GM12878 (cell line): ENCODE results near the gene PDE10A. TPM values are rescaled to one million over a fixed set of nuclear protein-coding genes. Genes with fewer than 3 reads are reported as not detected.

Experiments used
- ATAC-seq: fragments of 200-7000 bp; cut with Tn5 transposase; 3 replicates; pipeline ENCODE4 v1.9.1; 2020; ENCODE audit warnings: mild to moderate bottlenecking, moderate library complexity
- BruUV-seq: library from RNA; stranded (reverse); fragments of 400-500 nt; replicated peaks from 2 replicates; lab custom pipeline; 2021; lab: Mats Ljungman, UMichigan
- CTCF ChIA-PET: fragments of 300-600 bp; sonication (Branson Sonifier 250); formaldehyde crosslinking; extraction: SDS; loops from one replicate; lab custom pipeline; 2021; ENCODE audit warnings: inconsistent platforms; lab: Yijun Ruan, JAX
- POLR2A ChIA-PET: fragments of 350-600 bp; formaldehyde crosslinking; extraction: SDS; loops from one replicate; lab custom pipeline; 2021; ENCODE audit warnings: inconsistent platforms; lab: Charles Lee
- RAD21 ChIA-PET: fragments of 300-600 bp; sonication (Branson Sonifier 250); formaldehyde crosslinking; loops from one replicate; lab custom pipeline; 2023; ENCODE audit warnings: antibody characterized with exemption; ENCODE audit not compliant: unreplicated experiment; lab: Charles Lee
- SMC1A ChIA-PET: fragments of 300-600 bp; sonication (Branson Sonifier 250); formaldehyde crosslinking; loops from one replicate; lab custom pipeline; 2023; ENCODE audit not compliant: unreplicated experiment, uncharacterized antibody; lab: Charles Lee
- DNase-seq: peaks from one replicate; pipeline ENCODE4 v3.0.0-alpha.2; 2011; ENCODE audit warnings: low read depth, low spot score
- FAIRE-seq: peaks from 3 replicates; lab custom pipeline; 2011; peaks lifted over from hg19 to GRCh38; lab: Jason Lieb, UNC
- H2AFZ ChIP-seq: 2 replicates; pipeline ENCODE4 v1.6.0; 2011; ENCODE audit warnings: low read depth, low read length, control low read depth; ENCODE audit not compliant: control insufficient read depth
- H3K27ac ChIP-seq: 2 replicates; pipeline ENCODE4 v1.5.1; 2011; ENCODE audit warnings: control low read depth; ENCODE audit not compliant: control insufficient read depth, insufficient read depth
- H3K27me3 ChIP-seq, 2 experiments: replicated peaks in 1 of 2; 2 replicates each; pipeline versions ENCODE4 v1.6.0 to v1.6.1; 2011; ENCODE audit warnings: low read length in 1 of 2; ENCODE audit not compliant: control insufficient read depth in 2 of 2, insufficient read depth in 2 of 2
- H3K36me3 ChIP-seq, 2 experiments: 2 replicates each; pipeline ENCODE4 v1.5.1; 2011; ENCODE audit warnings: low read length in 1 of 2; ENCODE audit not compliant: control insufficient read depth in 2 of 2, insufficient read depth in 2 of 2
- H3K4me1 ChIP-seq: 2 replicates; pipeline ENCODE4 v1.6.1; 2011; ENCODE audit warnings: mild to moderate bottlenecking, low read length, moderate library complexity, mixed read lengths; ENCODE audit not compliant: control insufficient read depth, insufficient read depth
- H3K4me2 ChIP-seq: 2 replicates; pipeline ENCODE4 v1.6.0; 2011; ENCODE audit warnings: control low read depth; ENCODE audit not compliant: control insufficient read depth, insufficient read depth
- H3K4me3 ChIP-seq: fragments of 200-600 bp; sonication (generic); 2 replicates; pipeline ENCODE4 v1.5.1; 2016
- H3K79me2 ChIP-seq: 2 replicates; pipeline ENCODE4 v1.6.0; 2011; ENCODE audit warnings: low read length; ENCODE audit not compliant: control insufficient read depth, insufficient read depth
- H3K9ac ChIP-seq: 2 replicates; pipeline ENCODE4 v1.8.0; 2011; ENCODE audit warnings: low read length, control low read depth, mixed read lengths; ENCODE audit not compliant: control insufficient read depth, insufficient read depth
- H3K9me3 ChIP-seq: replicated peaks from 3 replicates; pipeline ENCODE4 v1.5.1; 2011; ENCODE audit warnings: mild to moderate bottlenecking, low read length; ENCODE audit not compliant: control insufficient read depth, insufficient read depth
- H4K20me1 ChIP-seq: 2 replicates; pipeline ENCODE4 v1.6.0; 2011; ENCODE audit not compliant: control insufficient read depth, insufficient read depth
- CBFB ChIP-seq: IDR thresholded peaks from 2 replicates; pipeline ENCODE4 v1.6.1; 2016; ENCODE audit warnings: antibody characterized with exemption, low read depth
- EED ChIP-seq: sonication (generic); IDR thresholded peaks from 2 replicates; pipeline ENCODE4 v1.6.1; 2016; ENCODE audit warnings: antibody characterized with exemption, low read depth
- JUND ChIP-seq: IDR thresholded peaks from 2 replicates; pipeline ENCODE4 v1.6.1; 2012; ENCODE audit warnings: low read depth, mild to moderate bottlenecking, low read length, improper control_type of control experiment, moderate library complexity
- MAX ChIP-seq: IDR thresholded peaks from 2 replicates; pipeline ENCODE4 v1.6.1; 2012; ENCODE audit warnings: low read depth, low read length, improper control_type of control experiment
- MYC ChIP-seq: IDR thresholded peaks from 2 replicates; pipeline ENCODE4 v1.6.1; 2011; ENCODE audit warnings: mild to moderate bottlenecking, low read length, moderate library complexity, inconsistent platforms; ENCODE audit not compliant: insufficient read depth, insufficient replicate concordance, insufficient read length, severe bottlenecking
- PML ChIP-seq: IDR thresholded peaks from 2 replicates; pipeline ENCODE4 v1.6.1; 2012; ENCODE audit warnings: low read length, inconsistent platforms
- POLR2A ChIP-seq: IDR thresholded peaks from 2 replicates; pipeline ENCODE4 v1.6.1; 2011; ENCODE audit warnings: low read depth, mild to moderate bottlenecking, low read length
- RAD51 ChIP-seq: fragments of 450-650 bp; IDR thresholded peaks from 2 replicates; pipeline ENCODE4 v1.6.1; 2016; ENCODE audit warnings: moderate library complexity, mild to moderate bottlenecking, inconsistent platforms
- SMAD1 ChIP-seq: fragments of 450-650 bp; IDR thresholded peaks from 2 replicates; pipeline ENCODE4 v1.6.1; 2018; ENCODE audit warnings: mild to moderate bottlenecking, low read depth; ENCODE audit not compliant: partially characterized antibody
- SUPT20H ChIP-seq: IDR thresholded peaks from 2 replicates; pipeline ENCODE4 v1.6.1; 2011; ENCODE audit warnings: low read depth, mild to moderate bottlenecking, low read length, moderate library complexity, borderline replicate concordance; ENCODE audit not compliant: control insufficient read depth
- ZNF274 ChIP-seq: IDR thresholded peaks from one replicate; pipeline ENCODE4 v1.8.0; 2011; ENCODE audit not compliant: insufficient read length, insufficient read depth
- ZNF592 ChIP-seq: fragments of 450-650 bp; IDR thresholded peaks from 2 replicates; pipeline ENCODE4 v1.6.1; 2017; ENCODE audit warnings: mild to moderate bottlenecking, moderate library complexity
- WGBS: methylation state at CpG from one replicate; pipeline ENCODE4 v1.1.6; 2016; ENCODE audit warnings: low lambda C conversion rate; ENCODE audit not compliant: insufficient replicate concordance, insufficient coverage; ENCODE audit errors: missing lambda C conversion rate; 5-methylcytosine and 5-hydroxymethylcytosine counted together
- in situ Hi-C: fragments of 300-500 bp; cut with MboI; formaldehyde crosslinking; loops from 9 replicates; pipeline ENCODE4 v1.14.3; 2018; ENCODE audit warnings: mixed read lengths
- intact Hi-C: fragments of 100-400 bp; cut with micrococcal nuclease; formaldehyde crosslinking; loops from one replicate; pipeline ENCODE4 v1.14.2; 2022; ENCODE audit not compliant: unreplicated experiment
- polyA plus RNA-seq, 11 experiments: library from polyadenylated mRNA; depleted of rRNA in 4 of 11; unstranded in 6 of 11; stranded (reverse) in 5 of 11; fragments of >200 nt; fragmentation: Nextera tagmentation in 4 of 11; fragmentation: Illumina TruSeq in 1 of 11; extraction: Ambion mirVana in 4 of 11; extraction: Trizol in 1 of 11; gene quantifications; 1 replicate in 1 of 11; 2 replicates in 10 of 11; pipeline versions ENCODE4 v1.2.1 to v1.2.3, GENCODE V29; 2011 to 2016; ENCODE audit warnings: inconsistent platforms in 2 of 11, missing spikeins in 2 of 11, low read depth in 1 of 11
- total RNA-seq, 4 experiments: library from RNA; depleted of rRNA in 3 of 4; stranded (reverse); fragments of >200 nt in 3 of 4; fragmentation: Illumina TruSeq in 1 of 4; extraction: Trizol in 1 of 4; gene quantifications; 2 replicates each; pipeline versions ENCODE4 v1.2.1 to v1.2.3, GENCODE V29; 2013 to 2021
- TF ChIP-seq, protein P1 (sequence below): IDR thresholded peaks from 2 replicates; pipeline ENCODE4 v1.6.1; 2011; ENCODE audit warnings: low read depth, mild to moderate bottlenecking, low read length, moderate library complexity, borderline replicate concordance; ENCODE audit errors: extremely low read depth
- TF ChIP-seq, protein P2 (sequence below): fragments of 450-650 bp; IDR thresholded peaks from 2 replicates; pipeline ENCODE4 v1.6.1; 2018; ENCODE audit warnings: mild to moderate bottlenecking, low read depth, moderate library complexity; ENCODE audit not compliant: partially characterized antibody

The PDE10A gene
- total and polyA plus RNA-seq, 10 of the 15 experiments (the other 5 are each of a cell fraction or from before 2014, with no cell fraction given): under 0.01 to 1.3 (median 0.03) TPM; not detected in 2

GRCh38 chr6:165654144-165654543 lies 8.9 kb downstream of the PDE10A start (continued):
- TF ChIP-seq SMAD1 (no peak), PML (no peak), EED (no peak)
- TF ChIP-seq, protein P1, sequence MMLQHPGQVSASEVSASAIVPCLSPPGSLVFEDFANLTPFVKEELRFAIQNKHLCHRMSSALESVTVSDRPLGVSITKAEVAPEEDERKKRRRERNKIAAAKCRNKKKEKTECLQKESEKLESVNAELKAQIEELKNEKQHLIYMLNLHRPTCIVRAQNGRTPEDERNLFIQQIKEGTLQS: no peak
- TF ChIP-seq, protein P2, sequence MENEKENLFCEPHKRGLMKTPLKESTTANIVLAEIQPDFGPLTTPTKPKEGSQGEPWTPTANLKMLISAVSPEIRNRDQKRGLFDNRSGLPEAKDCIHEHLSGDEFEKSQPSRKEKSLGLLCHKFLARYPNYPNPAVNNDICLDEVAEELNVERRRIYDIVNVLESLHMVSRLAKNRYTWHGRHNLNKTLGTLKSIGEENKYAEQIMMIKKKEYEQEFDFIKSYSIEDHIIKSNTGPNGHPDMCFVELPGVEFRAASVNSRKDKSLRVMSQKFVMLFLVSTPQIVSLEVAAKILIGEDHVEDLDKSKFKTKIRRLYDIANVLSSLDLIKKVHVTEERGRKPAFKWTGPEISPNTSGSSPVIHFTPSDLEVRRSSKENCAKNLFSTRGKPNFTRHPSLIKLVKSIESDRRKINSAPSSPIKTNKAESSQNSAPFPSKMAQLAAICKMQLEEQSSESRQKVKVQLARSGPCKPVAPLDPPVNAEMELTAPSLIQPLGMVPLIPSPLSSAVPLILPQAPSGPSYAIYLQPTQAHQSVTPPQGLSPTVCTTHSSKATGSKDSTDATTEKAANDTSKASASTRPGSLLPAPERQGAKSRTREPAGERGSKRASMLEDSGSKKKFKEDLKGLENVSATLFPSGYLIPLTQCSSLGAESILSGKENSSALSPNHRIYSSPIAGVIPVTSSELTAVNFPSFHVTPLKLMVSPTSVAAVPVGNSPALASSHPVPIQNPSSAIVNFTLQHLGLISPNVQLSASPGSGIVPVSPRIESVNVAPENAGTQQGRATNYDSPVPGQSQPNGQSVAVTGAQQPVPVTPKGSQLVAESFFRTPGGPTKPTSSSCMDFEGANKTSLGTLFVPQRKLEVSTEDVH: no peak
- TF ChIP-seq, all 136 proteins: peak for 0

- SMC1A ChIA-PET: no interaction called here
- TF ChIP-seq MAX: no peak
- no peak for TF ChIP-seq SUPT20H
- no peak for TF ChIP-seq ZNF274
- no peak for TF ChIP-seq RAD51
- no peak for TF ChIP-seq ZNF592
- no peak for TF ChIP-seq POLR2A
- no peak for TF ChIP-seq JUND
- TF ChIP-seq MYC: no peak
- TF ChIP-seq CBFB: no peak
Measured at GRCh38 chr6:165653607-165654006, 9.4 kb downstream of the PDE10A start.

More at GRCh38 chr6:165653607-165654006, 9.4 kb downstream of the PDE10A start:
- DNase-seq: no peak
- H3K79me2 ChIP-seq: no peaks in the 10 kb centered on the region
- RAD21 ChIA-PET: no interaction called here
- no peaks in the 10 kb centered on the region for H3K9me3 ChIP-seq
- BruUV-seq: no TSS peak
- no peak for FAIRE-seq
- no peak overlapping the region for H3K9ac ChIP-seq
- CTCF ChIA-PET: no interaction called here
- peak; percentile 12; the same call in 2 of the 3 replicates for ATAC-seq
- H3K4me3 ChIP-seq: no peak overlapping the region
- H4K20me1 ChIP-seq: no peaks in the 10 kb centered on the region
- no peak overlapping the region for H3K4me2 ChIP-seq
- in situ Hi-C loops (no loop called here), intact Hi-C loops (no loop called here)
- H3K4me1 ChIP-seq: no peaks in the 10 kb centered on the region
- POLR2A ChIA-PET: no interaction called here
- WGBS: 21% methylated on average over 11 of the region's 11 CpGs
- no peak overlapping the region for H2AFZ ChIP-seq
- no peaks in the 10 kb centered on the region for H3K36me3 ChIP-seq
- H3K27me3 ChIP-seq: no peaks in the 10 kb centered on the region; a peak in 2 of 4 replicates
- H3K27ac ChIP-seq: no peak overlapping the region
